K562 treated with DMSO at 1 percent for 48 hours (cell line): ENCODE data around the gene TFPT. TPM values are rescaled to one million over a fixed set of nuclear protein-coding genes. Genes with fewer than 3 reads are reported as not detected.

Experiments
- total RNA-seq: library from RNA; unstranded; fragments of 300-600 nt; gene quantifications from 2 replicates; pipeline ENCODE4 v1.2.3, GENCODE V29; 2022; ENCODE audit warnings: low replicate concordance; ENCODE audit errors: extremely low read depth

TFPT gene, protein sequence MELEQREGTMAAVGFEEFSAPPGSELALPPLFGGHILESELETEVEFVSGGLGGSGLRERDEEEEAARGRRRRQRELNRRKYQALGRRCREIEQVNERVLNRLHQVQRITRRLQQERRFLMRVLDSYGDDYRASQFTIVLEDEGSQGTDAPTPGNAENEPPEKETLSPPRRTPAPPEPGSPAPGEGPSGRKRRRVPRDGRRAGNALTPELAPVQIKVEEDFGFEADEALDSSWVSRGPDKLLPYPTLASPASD
- not detected in 2 replicates for total RNA-seq

DNA sequence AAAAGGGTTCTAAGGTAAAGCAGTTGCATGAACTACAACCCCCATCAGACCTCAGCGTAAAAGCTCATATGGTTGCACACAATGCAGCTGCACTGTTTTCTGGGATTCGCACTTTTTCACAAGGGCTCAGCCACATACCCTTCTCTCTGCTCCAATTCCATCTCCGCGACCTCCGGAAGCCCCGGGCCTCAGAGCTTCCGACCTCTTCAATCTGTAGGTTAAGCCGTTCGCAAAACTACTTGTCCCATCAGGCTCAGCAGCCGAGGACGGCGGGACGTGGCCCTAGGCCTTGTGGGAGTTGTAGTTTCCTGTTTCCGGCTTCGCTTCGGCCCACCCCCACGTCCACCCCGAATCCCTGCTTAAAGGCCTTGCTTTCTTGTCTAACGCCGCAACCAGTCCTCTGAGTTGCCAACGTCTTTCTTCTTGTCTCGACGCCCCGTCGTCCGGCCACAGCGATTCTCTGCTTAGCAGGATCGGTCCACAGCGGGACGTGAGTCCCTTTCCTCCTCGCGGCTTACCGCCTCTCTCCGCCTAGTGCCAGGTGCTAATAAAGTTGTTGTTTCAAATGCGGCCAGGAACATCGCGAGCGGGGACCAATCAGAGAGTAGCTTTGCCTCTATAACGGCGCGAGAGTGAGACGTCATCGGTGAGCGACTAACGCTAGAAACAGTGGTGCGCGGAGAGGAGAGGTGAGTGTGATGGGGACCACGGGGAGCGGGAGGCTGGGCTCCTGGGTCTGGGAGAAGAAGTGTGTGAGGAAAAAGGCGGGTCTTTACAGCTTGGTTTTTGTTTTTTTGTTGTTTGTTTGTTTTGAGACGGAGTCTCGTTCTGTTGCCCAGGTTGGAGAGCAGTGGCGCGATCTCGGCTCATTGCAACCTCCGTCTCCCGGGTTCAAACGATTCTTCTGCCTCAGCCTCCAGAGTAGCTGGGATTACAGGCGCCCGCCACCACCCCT lies at the start of gene TFPT, which contains the start of gene PRPF31:
Gene TFPT (minus strand): TSS at position 549 of the 955 bp plus-strand sequence. CDS start 388 bp downstream, at position 161.
Gene PRPF31 (plus strand): TSS at position 646 of the 955 bp plus-strand sequence. CDS start 2,525 bp downstream, outside the sequence.

GRCh38 chr19:54159352-54160181 lies 44.1 kb upstream of the TFPT start, which contains the start of gene LENG1:
Gene LENG1, minus strand, starts transcription at chr19:54159721. Its CDS starts 26 bp downstream, at chr19:54159695.

DNA sequence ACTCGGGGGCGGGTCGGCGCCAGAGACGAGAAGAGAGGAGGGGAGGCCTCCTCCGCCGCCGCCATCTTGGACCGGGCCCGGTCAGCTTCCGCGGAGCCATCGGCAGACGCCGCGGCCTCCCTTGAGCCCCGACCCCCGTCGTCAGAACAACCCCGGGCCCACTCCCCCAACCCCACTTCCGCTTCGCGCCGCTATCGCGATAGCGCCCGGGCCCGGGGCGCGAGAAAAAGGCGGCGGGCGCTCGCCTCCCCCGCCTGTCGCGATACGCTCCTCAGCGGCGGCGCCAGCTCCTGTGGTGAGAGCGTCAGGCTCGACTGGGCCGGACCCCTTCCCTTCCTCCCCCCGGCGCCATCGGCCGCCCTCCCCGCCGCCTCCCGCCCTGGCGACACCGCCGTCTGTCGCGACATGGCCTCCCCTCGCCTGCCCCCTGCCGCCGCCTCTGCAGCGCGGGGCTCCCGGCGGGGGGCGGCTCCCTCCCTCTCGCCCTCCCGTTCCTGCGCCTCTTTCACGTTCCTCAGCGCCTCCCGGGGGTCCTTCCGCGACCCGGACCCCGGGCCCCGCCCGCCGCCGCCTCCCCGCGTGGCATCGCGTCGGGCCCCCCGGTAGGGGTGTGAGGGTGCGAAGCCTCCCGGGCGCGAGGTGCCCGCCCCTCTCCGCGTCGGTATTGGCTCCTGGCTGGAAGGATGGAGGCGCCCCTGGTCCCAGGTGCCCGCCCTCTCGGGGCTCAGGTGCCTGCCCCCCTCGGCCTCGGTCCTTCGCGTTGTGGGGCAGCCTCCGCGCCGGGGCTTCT lies 22.4 kb upstream of the TFPT start, which contains the start of gene CNOT3:
Gene CNOT3 (plus strand): TSS at position 64 of the 790 bp plus-strand sequence. CDS start 5,217 bp downstream, outside the sequence.

DNA sequence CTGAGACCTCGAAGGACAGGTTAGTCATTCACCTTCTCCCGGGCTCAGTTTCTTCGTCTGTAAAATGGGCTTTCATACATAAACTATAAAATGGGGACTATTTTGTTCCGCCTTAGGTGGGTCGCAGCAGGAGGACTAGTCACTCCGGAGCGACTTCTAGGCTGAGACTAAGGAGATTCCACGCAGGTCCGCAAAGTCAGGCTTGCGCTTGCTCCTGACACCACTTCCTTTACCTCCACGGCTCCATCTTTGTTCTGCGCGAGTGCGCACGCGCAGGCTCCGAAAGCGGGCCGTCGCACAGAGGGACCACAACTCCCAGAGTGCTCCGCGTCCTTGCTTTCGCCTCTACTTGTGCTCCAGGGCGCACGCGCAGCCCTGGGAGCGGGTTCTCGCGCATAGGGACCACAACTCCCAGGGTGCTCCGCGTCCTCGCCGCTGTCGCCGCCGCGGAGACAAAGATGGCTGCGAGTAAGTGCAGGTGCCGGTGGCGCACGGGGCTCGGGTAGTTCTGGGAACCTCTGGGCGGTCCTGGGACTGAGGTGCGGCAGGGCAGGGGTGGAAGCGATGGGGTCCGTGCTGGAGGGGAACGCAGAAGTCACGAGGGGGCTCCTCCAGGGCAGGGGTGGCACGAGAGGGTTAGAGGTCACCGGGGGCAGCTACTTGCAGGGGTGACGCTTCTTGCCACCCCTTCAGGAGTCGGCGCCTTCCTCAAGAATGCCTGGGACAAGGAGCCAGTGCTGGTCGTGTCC lies 12.9 kb downstream of the TFPT start, which contains the start of gene NDUFA3:
Gene NDUFA3 (plus strand): TSS at position 435 of the 749 bp plus-strand sequence. CDS start 24 bp downstream, at position 459.

DNA sequence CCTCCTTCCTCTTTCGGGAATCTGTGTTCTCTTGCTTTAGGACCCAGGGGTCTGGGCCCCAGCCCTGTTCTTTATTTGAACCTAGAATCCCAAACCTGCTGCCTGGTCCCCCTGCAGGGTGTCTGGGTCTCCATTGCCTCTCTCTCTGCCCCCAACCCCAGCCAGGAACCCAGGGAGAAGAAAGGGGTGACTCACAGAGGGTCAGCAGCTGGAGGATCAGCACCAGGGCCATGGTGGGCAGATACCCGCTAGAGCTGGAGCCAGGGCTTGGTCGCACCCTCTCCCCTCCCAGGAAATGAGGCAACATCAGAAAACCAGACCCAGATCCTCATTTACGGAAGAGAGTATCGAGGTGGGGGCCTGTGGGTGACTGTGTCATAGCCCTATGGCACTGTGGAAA lies 14.9 kb downstream of the TFPT start, which contains the start of gene OSCAR:
Gene OSCAR (minus strand): TSS at position 243 of the 400 bp plus-strand sequence. CDS start 11 bp downstream, at position 232.

DNA sequence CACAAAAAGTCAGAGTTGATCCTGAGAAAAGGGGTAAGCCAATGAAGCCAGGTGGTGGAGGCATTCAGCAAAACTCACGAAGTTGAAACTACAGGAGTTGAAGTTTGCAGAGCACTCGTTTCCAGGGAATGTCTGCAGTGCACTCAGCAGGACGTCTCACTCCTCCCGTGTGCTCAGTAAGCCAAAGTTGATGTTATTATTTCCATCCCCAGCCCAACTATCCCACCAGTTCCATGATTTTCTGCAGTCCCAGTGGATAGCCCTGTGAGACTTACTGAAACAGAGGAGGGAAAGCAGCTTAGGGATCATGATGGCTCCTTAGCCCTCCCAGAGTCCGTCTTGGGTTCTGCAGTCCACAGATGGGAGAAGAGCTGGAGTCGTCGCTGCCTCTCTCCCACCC lies 34.4 kb downstream of the TFPT start, which contains the start of gene TARM1:
Gene TARM1 (minus strand): TSS at position 334 of the 400 bp plus-strand sequence. CDS start 25 bp downstream, at position 309.

DNA sequence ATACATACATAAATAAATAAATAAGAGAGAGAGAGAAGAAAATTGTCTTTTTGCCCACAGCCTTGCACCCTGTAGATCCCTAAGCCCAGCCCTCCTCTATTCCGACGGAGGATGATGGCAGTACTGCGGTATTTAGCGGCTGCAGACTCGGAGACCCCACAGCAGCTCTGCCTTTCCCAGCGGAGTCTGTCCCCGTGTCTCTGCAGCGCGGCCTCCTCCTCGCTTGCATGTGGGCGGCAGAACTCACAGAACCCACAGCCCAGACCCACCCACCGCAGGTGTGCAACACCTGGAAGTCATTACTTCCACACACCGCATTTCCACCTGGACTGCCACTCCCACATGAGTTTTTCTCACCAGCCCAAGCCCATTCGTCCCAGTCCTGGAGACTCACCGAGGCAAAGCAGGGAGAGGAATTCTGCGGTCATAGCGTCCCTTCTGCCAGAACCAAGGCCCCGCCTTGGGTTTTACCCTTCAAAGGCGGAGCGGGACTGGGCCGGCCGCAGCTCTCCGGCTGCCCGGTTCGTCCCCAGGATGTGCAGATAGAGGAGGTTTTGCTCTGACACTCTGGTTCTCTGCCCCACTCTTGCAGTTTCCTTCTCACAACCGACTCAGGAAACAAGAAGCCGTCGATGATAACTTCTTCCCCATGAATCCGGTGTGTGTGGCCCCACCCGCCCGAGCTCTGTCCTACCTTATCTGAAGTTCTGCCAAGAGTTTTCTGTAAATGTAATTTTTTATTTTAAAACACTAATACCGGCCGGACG lies 51.9 kb downstream of the TFPT start, which contains the start of gene VSTM1:
Gene VSTM1 (minus strand): TSS at position 548 of the 767 bp plus-strand sequence. CDS start 120 bp downstream, at position 428.

Other genes starting within 250 kb of the TFPT start
- gene MYADM, start 247.8 kb downstream of the TFPT start, total RNA-seq, result not detected in 2 replicates
- gene PRKCG, start 233.5 kb downstream of the TFPT start, total RNA-seq, result not detected in 2 replicates
- gene CACNG7, start 206.4 kb downstream of the TFPT start, total RNA-seq, result not detected in 2 replicates
- gene CACNG8, start 152.7 kb downstream of the TFPT start, total RNA-seq, result not detected in 2 replicates
- not detected in 2 replicates for gene CACNG6, start 124.0 kb downstream of the TFPT start, total RNA-seq
- gene VSTM1, start 51.8 kb downstream of the TFPT start, total RNA-seq, result not detected in 2 replicates
- gene TARM1, start 34.3 kb downstream of the TFPT start, total RNA-seq, result not detected in 2 replicates
- gene OSCAR, start 14.9 kb downstream of the TFPT start, total RNA-seq, result not detected in 2 replicates
- not detected in 2 replicates for gene NDUFA3, start 12.8 kb downstream of the TFPT start, total RNA-seq
- not detected in 2 replicates for gene PRPF31, start 97 bp upstream of the TFPT start, total RNA-seq
- gene CNOT3, start 22.1 kb upstream of the TFPT start, total RNA-seq, result not detected in 2 replicates
- not detected in 2 replicates for gene LENG1, start 44.1 kb upstream of the TFPT start, total RNA-seq
- not detected in 2 replicates for gene TMC4, start 57.5 kb upstream of the TFPT start, total RNA-seq
- gene MBOAT7, start 73.9 kb upstream of the TFPT start, total RNA-seq, result 670 TPM in 1 of 2 replicates, not detected in the other
- gene TSEN34, start 75.7 kb upstream of the TFPT start, total RNA-seq, result not detected in 2 replicates
- gene RPS9, start 85.2 kb upstream of the TFPT start, total RNA-seq, result 5,955 TPM in 1 of 2 replicates, not detected in the other
- gene LILRB3, start 107.3 kb upstream of the TFPT start, total RNA-seq, result not detected in 2 replicates
- gene LILRA6, start 127.1 kb upstream of the TFPT start, total RNA-seq, result not detected in 2 replicates
- not detected in 2 replicates for gene LILRB5, start 141.6 kb upstream of the TFPT start, total RNA-seq
- gene LILRB2, start 165.5 kb upstream of the TFPT start, total RNA-seq, result not detected in 2 replicates
- gene LILRA5, start 197.5 kb upstream of the TFPT start, total RNA-seq, result not detected in 2 replicates
- gene LILRA4, start 223.5 kb upstream of the TFPT start, total RNA-seq, result not detected in 2 replicates
- not detected in 2 replicates for gene LAIR1, start 249.3 kb upstream of the TFPT start, total RNA-seq